DOHH2 (cell line): ENCODE results near the gene DCTN3.

ENCODE experiments used
- H3F3A ChIP-seq: fragments of 200-600 bp; sonication (generic), shearing (Covaris generic); 2 replicates; pipeline ENCODE4 v1.6.0; 2016; ENCODE audit warnings: antibody characterized with exemption, mild to moderate bottlenecking; ENCODE audit not compliant: control insufficient read depth, insufficient read depth
- H3K27ac ChIP-seq: fragments of 200-600 bp; sonication (generic); 2 replicates; pipeline ENCODE4 v1.5.1; 2014; ENCODE audit warnings: low read depth, mild to moderate bottlenecking, low read length, moderate library complexity
- H3K27me3 ChIP-seq: fragments of 200-600 bp; sonication (generic); 2 replicates; pipeline ENCODE4 v1.6.1; 2014; ENCODE audit warnings: mild to moderate bottlenecking, low read length, mixed read lengths; ENCODE audit not compliant: control insufficient read depth
- H3K36me3 ChIP-seq: fragments of 200-600 bp; sonication (generic); 2 replicates; pipeline ENCODE4 v1.6.1; 2014; ENCODE audit warnings: mild to moderate bottlenecking, low read length, moderate library complexity, mixed read lengths; ENCODE audit not compliant: control insufficient read depth
- H3K4me1 ChIP-seq: fragments of 200-600 bp; sonication (generic); 2 replicates; pipeline ENCODE4 v1.6.1; 2014; ENCODE audit warnings: mild to moderate bottlenecking, low read length, mixed read lengths; ENCODE audit not compliant: control insufficient read depth
- H3K4me2 ChIP-seq: fragments of 200-600 bp; sonication (generic); 2 replicates; pipeline ENCODE4 v1.6.0; 2014; ENCODE audit warnings: mild to moderate bottlenecking, low read length, moderate library complexity
- H3K4me3 ChIP-seq: fragments of 200-600 bp; sonication (generic); 2 replicates; pipeline ENCODE4 v1.5.1; 2014; ENCODE audit warnings: mild to moderate bottlenecking, low read length, mixed read lengths
- H3K79me2 ChIP-seq: fragments of 200-600 bp; sonication (generic); 2 replicates; pipeline ENCODE4 v1.6.1; 2014; ENCODE audit warnings: mild to moderate bottlenecking, low read length, mixed read lengths; ENCODE audit not compliant: control insufficient read depth
- H3K9me2 ChIP-seq: fragments of 200-600 bp; sonication (generic); replicated peaks from 2 replicates; pipeline ENCODE4 v1.6.1; 2014; ENCODE audit warnings: mild to moderate bottlenecking, low read length, mixed read lengths; ENCODE audit not compliant: control insufficient read depth
- H3K9me3 ChIP-seq: fragments of 200-600 bp; sonication (generic); 2 replicates; pipeline ENCODE4 v1.6.1; 2014; ENCODE audit warnings: antibody characterized with exemption, low read length, mixed read lengths; ENCODE audit not compliant: control insufficient read depth, insufficient read depth
- H4K20me1 ChIP-seq: fragments of 200-600 bp; sonication (generic); 2 replicates; pipeline ENCODE4 v1.6.0; 2014; ENCODE audit warnings: low read depth, mild to moderate bottlenecking, antibody characterized with exemption, low read length, moderate library complexity; ENCODE audit not compliant: control insufficient read depth, insufficient read depth
- EZH2phosphoT487 ChIP-seq: fragments of 200-600 bp; sonication (generic); IDR thresholded peaks from 2 replicates; pipeline ENCODE4 v1.6.1; 2017; ENCODE audit warnings: borderline replicate concordance, mild to moderate bottlenecking, antibody characterized with exemption, low read length, moderate library complexity, mixed read lengths
- TF ChIP-seq, protein P1 (sequence below): fragments of 200-600 bp; sonication (generic); IDR thresholded peaks from one replicate; pipeline ENCODE4 v1.5.1; 2014; ENCODE audit warnings: antibody characterized with exemption, mild to moderate bottlenecking, low read depth, low read length; ENCODE audit not compliant: poor library complexity, severe bottlenecking

Gene DCTN3

DNA sequence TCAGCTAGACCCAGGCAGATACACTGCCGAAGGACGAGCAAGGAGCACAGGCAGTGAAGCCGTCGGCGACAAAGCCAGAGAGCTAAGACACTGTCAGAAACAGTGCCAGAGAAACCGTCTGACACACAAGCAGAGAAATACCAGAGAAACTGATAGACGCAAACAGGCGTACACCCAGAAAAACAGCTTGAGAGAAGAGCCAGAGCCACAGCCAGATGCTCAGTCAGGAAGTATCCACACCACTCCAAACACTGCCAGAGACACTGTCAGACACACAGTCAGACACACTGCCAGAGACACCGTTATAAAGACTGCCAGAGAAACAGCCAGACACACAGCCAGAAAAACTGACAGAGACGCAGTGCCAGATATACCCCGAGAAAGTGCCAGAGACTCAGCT lies 49.9 kb downstream of the DCTN3 start:
- no peak overlapping the region for H3K4me2 ChIP-seq
- no peaks in the 10 kb centered on the region for H3F3A ChIP-seq
- no peak overlapping the region for H3K27ac ChIP-seq
- H4K20me1 ChIP-seq = no peaks in the 10 kb centered on the region; the same call in 1 of the 2 replicates
- TF ChIP-seq, protein P1, sequence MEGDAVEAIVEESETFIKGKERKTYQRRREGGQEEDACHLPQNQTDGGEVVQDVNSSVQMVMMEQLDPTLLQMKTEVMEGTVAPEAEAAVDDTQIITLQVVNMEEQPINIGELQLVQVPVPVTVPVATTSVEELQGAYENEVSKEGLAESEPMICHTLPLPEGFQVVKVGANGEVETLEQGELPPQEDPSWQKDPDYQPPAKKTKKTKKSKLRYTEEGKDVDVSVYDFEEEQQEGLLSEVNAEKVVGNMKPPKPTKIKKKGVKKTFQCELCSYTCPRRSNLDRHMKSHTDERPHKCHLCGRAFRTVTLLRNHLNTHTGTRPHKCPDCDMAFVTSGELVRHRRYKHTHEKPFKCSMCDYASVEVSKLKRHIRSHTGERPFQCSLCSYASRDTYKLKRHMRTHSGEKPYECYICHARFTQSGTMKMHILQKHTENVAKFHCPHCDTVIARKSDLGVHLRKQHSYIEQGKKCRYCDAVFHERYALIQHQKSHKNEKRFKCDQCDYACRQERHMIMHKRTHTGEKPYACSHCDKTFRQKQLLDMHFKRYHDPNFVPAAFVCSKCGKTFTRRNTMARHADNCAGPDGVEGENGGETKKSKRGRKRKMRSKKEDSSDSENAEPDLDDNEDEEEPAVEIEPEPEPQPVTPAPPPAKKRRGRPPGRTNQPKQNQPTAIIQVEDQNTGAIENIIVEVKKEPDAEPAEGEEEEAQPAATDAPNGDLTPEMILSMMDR = no peak
- TF ChIP-seq EZH2phosphoT487 = no peak
- no peaks in the 10 kb centered on the region for H3K4me1 ChIP-seq
- no peaks in the 10 kb centered on the region for H3K9me2 ChIP-seq
- H3K79me2 ChIP-seq = no peaks in the 10 kb centered on the region
- no peak overlapping the region for H3K4me3 ChIP-seq
- H3K27me3 ChIP-seq = peaks cover 28% of the 10 kb centered on the region
- no peaks in the 10 kb centered on the region for H3K36me3 ChIP-seq
- H3K9me3 ChIP-seq = no peaks in the 10 kb centered on the region

DNA sequence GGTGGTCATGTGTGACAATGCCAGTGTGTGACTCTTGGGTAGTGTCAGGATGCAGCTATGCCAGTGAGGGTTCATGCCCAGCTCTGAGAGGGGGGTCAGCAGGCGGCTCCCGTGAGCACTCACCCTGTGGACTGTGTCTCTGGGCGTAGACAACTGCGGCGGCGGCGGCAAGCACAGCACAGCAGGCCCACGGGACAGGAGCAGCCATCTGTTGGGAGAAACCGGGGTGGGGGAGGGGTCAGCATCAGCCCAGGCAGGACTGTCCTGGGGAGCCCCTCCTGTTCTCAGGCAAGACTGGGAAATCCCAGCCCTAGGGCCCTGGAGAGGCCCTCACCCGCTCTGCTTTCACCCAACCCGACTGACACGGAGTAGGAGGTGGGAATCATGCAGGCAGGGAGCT lies 51.5 kb downstream of the DCTN3 start:
- H3F3A ChIP-seq = no peaks in the 10 kb centered on the region
- TF ChIP-seq, protein P1 = no peak
- no peak for TF ChIP-seq EZH2phosphoT487
- no peaks in the 10 kb centered on the region for H3K79me2 ChIP-seq
- no peak overlapping the region for H3K4me2 ChIP-seq
- H3K27ac ChIP-seq = no peak overlapping the region
- H3K9me3 ChIP-seq = no peaks in the 10 kb centered on the region
- no peaks in the 10 kb centered on the region for H3K9me2 ChIP-seq
- H3K4me3 ChIP-seq = no peak overlapping the region
- H3K36me3 ChIP-seq = no peaks in the 10 kb centered on the region
- peaks cover 29% of the 10 kb centered on the region for H3K27me3 ChIP-seq
- no peaks in the 10 kb centered on the region for H3K4me1 ChIP-seq
- H4K20me1 ChIP-seq = no peaks in the 10 kb centered on the region; the same call in 1 of the 2 replicates

DNA sequence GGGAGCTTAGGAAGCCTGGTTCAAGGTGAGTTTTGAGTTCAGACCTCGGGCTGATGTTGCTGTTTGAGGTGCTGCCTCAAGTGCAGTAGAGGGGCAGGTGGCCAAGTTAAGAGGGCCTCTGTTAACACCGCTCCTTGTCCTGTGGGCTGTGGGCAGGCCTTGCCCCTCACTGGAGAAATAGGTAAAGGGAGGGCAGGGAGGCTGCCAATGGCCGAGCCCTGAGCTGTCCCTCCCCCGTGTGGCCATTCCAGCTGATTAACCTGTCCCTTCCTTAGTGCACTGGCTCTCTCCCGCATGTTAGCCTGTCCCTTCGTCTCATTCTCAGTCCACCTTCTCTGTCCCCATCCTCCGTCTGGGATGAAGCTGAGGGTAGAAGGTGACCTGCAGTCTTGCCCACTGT lies 52.2 kb downstream of the DCTN3 start:
- Histone ChIP-seq H3F3A (no peaks in the 10 kb centered on the region), H3K36me3 (no peaks in the 10 kb centered on the region), H3K4me1 (no peaks in the 10 kb centered on the region), H3K9me3 (no peaks in the 10 kb centered on the region), H3K27ac (no peak overlapping the region), H3K27me3 (peaks cover 31% of the 10 kb centered on the region), H3K79me2 (no peaks in the 10 kb centered on the region), H3K4me2 (no peak overlapping the region), H4K20me1 (no peaks in the 10 kb centered on the region; the same call in 1 of the 2 replicates), H3K4me3 (no peak overlapping the region), H3K9me2 (no peaks in the 10 kb centered on the region)
- TF ChIP-seq EZH2phosphoT487 = no peak
- TF ChIP-seq, protein P1 = no peak

DNA sequence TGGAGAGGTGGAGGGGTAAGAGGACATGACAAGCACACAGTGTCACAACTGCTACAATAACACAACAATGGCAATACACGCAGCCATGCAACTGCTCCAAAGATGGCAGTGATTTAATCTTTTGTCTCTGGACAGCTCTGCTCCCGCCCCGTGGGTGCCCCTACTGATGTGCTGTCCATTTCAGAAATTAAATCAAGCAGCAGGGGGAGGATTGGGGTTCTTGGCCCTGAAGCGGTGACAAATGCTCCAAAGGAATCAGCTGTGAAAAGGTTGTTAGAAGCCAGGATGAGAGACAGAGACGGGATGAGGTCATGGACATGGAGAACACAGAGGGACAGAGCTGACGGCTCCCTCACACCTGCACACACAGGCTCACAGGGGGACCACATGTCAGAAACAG lies 53.3 kb downstream of the DCTN3 start:
- no peak overlapping the region for H3K27ac ChIP-seq
- no peak overlapping the region for H3K4me3 ChIP-seq
- TF ChIP-seq EZH2phosphoT487 = no peak
- TF ChIP-seq, protein P1 = no peak
- no peaks in the 10 kb centered on the region for H3K9me2 ChIP-seq
- no peaks in the 10 kb centered on the region for H3K79me2 ChIP-seq
- H3K9me3 ChIP-seq = peaks cover 2% of the 10 kb centered on the region; the same call in 1 of the 2 replicates
- no peaks in the 10 kb centered on the region for H3K4me1 ChIP-seq
- no peaks in the 10 kb centered on the region for H3F3A ChIP-seq
- H3K4me2 ChIP-seq = no peak overlapping the region
- H3K36me3 ChIP-seq = no peaks in the 10 kb centered on the region
- no peaks in the 10 kb centered on the region; the same call in 1 of the 2 replicates for H4K20me1 ChIP-seq
- peaks cover 31% of the 10 kb centered on the region for H3K27me3 ChIP-seq
